ENCODE results near the gene ANO7. TPM values are rescaled to one million over a fixed set of nuclear protein-coding genes. Genes with fewer than 3 reads are reported as not detected.

The ANO7 gene
- total RNA-seq, 1 experiment from 2014 or later = 6.9 TPM

- H3K27ac ChIP-seq (ENCODE audit: low read length) = no peak overlapping the region
- no peak overlapping the region for H3K4me3 ChIP-seq (ENCODE audit: low read depth in 2 of 2, low read length in 2 of 2)
- no peaks in the 10 kb centered on the region for H3K9me3 ChIP-seq (ENCODE audit: control insufficient read depth, insufficient read depth, low read depth, low read length)
- DNase-seq (ENCODE audit: low read depth, low spot score) (no peak), ATAC-seq (no peak)
- intact Hi-C loops (cut with micrococcal nuclease; ENCODE audit: unreplicated experiment) = no loop called here
- H3K27me3 ChIP-seq (ENCODE audit: control insufficient read depth, insufficient read depth, low read length) = no peaks in the 10 kb centered on the region
- POLR2A ChIA-PET = interaction anchor here (0.7 kb wide), 1 partner anchor 37 kb away, joined by 3 read pairs; no protein-coding TSS in a partner anchor
- in situ Hi-C loops (cut with HindIII; ENCODE audit: low pct_unique_long_range_greater_than_20kb, low sequenced_read_pairs) = no loop called here
- TF ChIP-seq TCF7L2 (IDR thresholded peaks at IDR 0.05; ENCODE audit: low read depth, low read length) = no peak
- TF ChIP-seq REST (IDR thresholded peaks at IDR 0.05; ENCODE audit: insufficient read depth in 1 of 2, low read depth in 2 of 2, low read length in 1 of 2) = no peak
- no peak for TF ChIP-seq POLR2AphosphoS5 (IDR thresholded peaks at IDR 0.05; ENCODE audit: low read depth, low read length)
- no peak for TF ChIP-seq CTCF (IDR thresholded peaks at IDR 0.05)
- TF ChIP-seq SIN3A (IDR thresholded peaks at IDR 0.05; ENCODE audit: borderline replicate concordance, insufficient read depth, low read depth, low read length) = no peak
- BruUV-seq (replicated peaks) = no TSS peak
- no peaks in the 10 kb centered on the region for H3K36me3 ChIP-seq (ENCODE audit: control insufficient read depth, insufficient read depth, low read length)
- no peaks in the 10 kb centered on the region for H3K4me1 ChIP-seq (ENCODE audit: control insufficient read depth, insufficient read depth, low read length)
- CTCF ChIA-PET = no interaction called here
These were observed 8.0 kb upstream of the ANO7 start for GRCh38 chr2:241180495-241180894.

- ATAC-seq (no peak), DNase-seq (ENCODE audit: low read depth, low spot score) (no peak)
- H3K27me3 ChIP-seq (ENCODE audit: control insufficient read depth, insufficient read depth, low read length) = no peaks in the 10 kb centered on the region
- in situ Hi-C loops (cut with HindIII; ENCODE audit: low pct_unique_long_range_greater_than_20kb, low sequenced_read_pairs) = no loop called here
- no peaks in the 10 kb centered on the region for H3K9me3 ChIP-seq (ENCODE audit: control insufficient read depth, insufficient read depth, low read depth, low read length)
- intact Hi-C loops (cut with micrococcal nuclease; ENCODE audit: unreplicated experiment) = no loop called here
- POLR2A ChIA-PET = no interaction called here
- no peak for TF ChIP-seq CTCF (IDR thresholded peaks at IDR 0.05)
- no peak for TF ChIP-seq SIN3A (IDR thresholded peaks at IDR 0.05; ENCODE audit: borderline replicate concordance, insufficient read depth, low read depth, low read length)
- TF ChIP-seq POLR2AphosphoS5 (IDR thresholded peaks at IDR 0.05; ENCODE audit: low read depth, low read length) = no peak
- no peak for TF ChIP-seq TCF7L2 (IDR thresholded peaks at IDR 0.05; ENCODE audit: low read depth, low read length)
- no peak for TF ChIP-seq REST (IDR thresholded peaks at IDR 0.05; ENCODE audit: insufficient read depth in 1 of 2, low read depth in 2 of 2, low read length in 1 of 2)
- H3K4me1 ChIP-seq (ENCODE audit: control insufficient read depth, insufficient read depth, low read length) = no peaks in the 10 kb centered on the region
- no peaks in the 10 kb centered on the region for H3K36me3 ChIP-seq (ENCODE audit: control insufficient read depth, insufficient read depth, low read length)
- H3K27ac ChIP-seq (ENCODE audit: low read length) = no peak overlapping the region
- BruUV-seq (replicated peaks) = no TSS peak
- CTCF ChIA-PET = no interaction called here
- H3K4me3 ChIP-seq (ENCODE audit: low read depth in 2 of 2, low read length in 2 of 2) = no peak overlapping the region
These were observed 6.4 kb upstream of the ANO7 start for GRCh38 chr2:241182126-241182525.
